Measurements from ENCODE around the gene ALKBH5. TPM values are rescaled to one million over a fixed set of nuclear protein-coding genes. Genes with fewer than 3 reads are reported as not detected.

The ALKBH5 gene
- total RNA-seq, 1 experiment from 2014 or later, result 94.5 TPM

GRCh38 chr17:18201108-18201507, 17.5 kb downstream of the ALKBH5 start:
- in situ Hi-C loops (cut with HindIII; ENCODE audit: low pct_unique_long_range_greater_than_20kb, low sequenced_read_pairs) (no loop called here), intact Hi-C loops (cut with micrococcal nuclease; ENCODE audit: unreplicated experiment) (no loop called here)
- Histone ChIP-seq H3K27me3 (ENCODE audit: control insufficient read depth, insufficient read depth, low read length) (no peaks in the 10 kb centered on the region), H3K4me3 (ENCODE audit: low read depth in 2 of 2, low read length in 2 of 2) (no peak overlapping the region), H3K27ac (ENCODE audit: low read length) (no peak overlapping the region), H3K9me3 (ENCODE audit: control insufficient read depth, insufficient read depth, low read depth, low read length) (no peaks in the 10 kb centered on the region), H3K36me3 (ENCODE audit: control insufficient read depth, insufficient read depth, low read length) (peaks cover 9% of the 10 kb centered on the region), H3K4me1 (ENCODE audit: control insufficient read depth, insufficient read depth, low read length) (no peaks in the 10 kb centered on the region)
- BruUV-seq (replicated peaks), result no TSS peak
- ATAC-seq (no peak), DNase-seq (ENCODE audit: low read depth, low spot score) (no peak)
- TF ChIP-seq CTCF (IDR thresholded peaks at IDR 0.05) (no peak), POLR2AphosphoS5 (IDR thresholded peaks at IDR 0.05; ENCODE audit: low read depth, low read length) (no peak), REST (IDR thresholded peaks at IDR 0.05; ENCODE audit: insufficient read depth in 1 of 2, low read depth in 2 of 2, low read length in 1 of 2) (no peak), SIN3A (IDR thresholded peaks at IDR 0.05; ENCODE audit: borderline replicate concordance, insufficient read depth, low read depth, low read length) (no peak), TCF7L2 (IDR thresholded peaks at IDR 0.05; ENCODE audit: low read depth, low read length) (no peak)
- POLR2A ChIA-PET, result no interaction called here
- CTCF ChIA-PET, result no interaction called here

- Histone ChIP-seq H3K9me3 (ENCODE audit: control insufficient read depth, insufficient read depth, low read depth, low read length) (no peaks in the 10 kb centered on the region), H3K4me3 (ENCODE audit: low read depth in 2 of 2, low read length in 2 of 2) (no peak overlapping the region), H3K27me3 (ENCODE audit: control insufficient read depth, insufficient read depth, low read length) (no peaks in the 10 kb centered on the region), H3K36me3 (ENCODE audit: control insufficient read depth, insufficient read depth, low read length) (peaks cover 3% of the 10 kb centered on the region; the same call in 1 of the 2 replicates), H3K27ac (ENCODE audit: low read length) (no peak overlapping the region), H3K4me1 (ENCODE audit: control insufficient read depth, insufficient read depth, low read length) (no peaks in the 10 kb centered on the region)
- intact Hi-C loops (cut with micrococcal nuclease; ENCODE audit: unreplicated experiment) (no loop called here), in situ Hi-C loops (cut with HindIII; ENCODE audit: low pct_unique_long_range_greater_than_20kb, low sequenced_read_pairs) (no loop called here)
- CTCF ChIA-PET, result no interaction called here
- no peak for DNase-seq (ENCODE audit: low read depth, low spot score)
- TF ChIP-seq SIN3A (IDR thresholded peaks at IDR 0.05; ENCODE audit: borderline replicate concordance, insufficient read depth, low read depth, low read length) (no peak), POLR2AphosphoS5 (IDR thresholded peaks at IDR 0.05; ENCODE audit: low read depth, low read length) (no peak)
- peak; percentile 53; the same call in 1 of the 2 replicates for ATAC-seq
- POLR2A ChIA-PET, result no interaction called here
- no TSS peak for BruUV-seq (replicated peaks)
These were observed 19.7 kb downstream of the ALKBH5 start for GRCh38 chr17:18203308-18203707.

GRCh38 chr17:18205861-18206260, 22.2 kb downstream of the ALKBH5 start:
- H3K27me3 ChIP-seq (ENCODE audit: control insufficient read depth, insufficient read depth, low read length), result no peaks in the 10 kb centered on the region
- H3K4me1 ChIP-seq (ENCODE audit: control insufficient read depth, insufficient read depth, low read length), result no peaks in the 10 kb centered on the region
- no peak overlapping the region for H3K4me3 ChIP-seq (ENCODE audit: low read depth in 2 of 2, low read length in 2 of 2)
- TF ChIP-seq CTCF (IDR thresholded peaks at IDR 0.05) (no peak), SIN3A (IDR thresholded peaks at IDR 0.05; ENCODE audit: borderline replicate concordance, insufficient read depth, low read depth, low read length) (no peak), POLR2AphosphoS5 (IDR thresholded peaks at IDR 0.05; ENCODE audit: low read depth, low read length) (no peak), TCF7L2 (IDR thresholded peaks at IDR 0.05; ENCODE audit: low read depth, low read length) (no peak), REST (IDR thresholded peaks at IDR 0.05; ENCODE audit: insufficient read depth in 1 of 2, low read depth in 2 of 2, low read length in 1 of 2) (no peak)
- intact Hi-C loops (cut with micrococcal nuclease; ENCODE audit: unreplicated experiment) (no loop called here), in situ Hi-C loops (cut with HindIII; ENCODE audit: low pct_unique_long_range_greater_than_20kb, low sequenced_read_pairs) (no loop called here)
- ChIA-PET CTCF (no interaction called here), POLR2A (no interaction called here)
- H3K9me3 ChIP-seq (ENCODE audit: control insufficient read depth, insufficient read depth, low read depth, low read length), result no peaks in the 10 kb centered on the region
- no TSS peak for BruUV-seq (replicated peaks)
- H3K27ac ChIP-seq (ENCODE audit: low read length), result no peak overlapping the region
- peaks cover 7% of the 10 kb centered on the region; the same call in 1 of the 2 replicates for H3K36me3 ChIP-seq (ENCODE audit: control insufficient read depth, insufficient read depth, low read length)
- ATAC-seq (no peak), DNase-seq (ENCODE audit: low read depth, low spot score) (no peak)
